ENCODE results near the gene MYRIP.

MYRIP gene

DNA sequence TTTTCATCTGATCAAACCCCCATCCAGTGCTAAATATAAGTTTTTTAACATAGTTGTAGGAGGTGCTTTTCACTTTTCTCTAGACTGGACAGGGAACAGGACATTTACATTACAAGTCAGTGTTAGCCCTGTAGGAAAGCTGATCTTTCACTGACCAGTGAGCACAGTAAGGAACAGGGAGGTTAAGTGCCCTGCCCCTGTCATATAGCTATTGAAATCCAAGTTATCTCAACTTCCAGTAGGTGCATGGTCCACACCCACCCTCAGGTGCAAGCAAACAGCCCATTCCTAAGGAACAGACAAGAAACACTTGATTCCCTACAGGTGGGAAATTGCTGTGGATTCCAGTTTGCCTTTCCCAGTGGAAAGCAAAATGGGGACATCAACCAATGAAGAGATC, 421.0 kb downstream of the MYRIP start:
- no peak overlapping the region for H3K27ac ChIP-seq (ENCODE audit: low read depth, low read length)

DNA sequence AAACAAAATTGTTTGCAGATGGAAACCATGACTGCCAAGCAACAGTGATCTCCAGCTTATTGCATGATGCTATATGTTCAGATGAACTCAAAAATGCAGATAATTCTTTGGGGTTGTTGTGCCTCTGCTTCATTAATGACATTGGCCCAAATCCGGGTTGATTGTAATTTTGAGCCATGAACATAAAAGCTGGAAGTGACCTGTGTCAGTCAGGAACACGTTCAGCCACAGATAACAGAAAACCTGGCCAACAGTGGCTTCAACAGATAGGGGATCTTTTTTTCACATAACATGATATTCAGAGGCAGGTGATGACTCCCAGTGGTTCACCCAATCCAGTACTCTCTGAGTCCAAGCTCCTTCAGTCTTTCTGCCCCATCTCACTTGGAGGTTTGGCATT, 423.2 kb downstream of the MYRIP start:
- Histone ChIP-seq H3K9ac (ENCODE audit: low read length) (no peak overlapping the region), H3K27ac (ENCODE audit: low read depth, low read length) (no peak overlapping the region), H3K36me3 (ENCODE audit: control insufficient read depth, insufficient read depth, low read length) (no peaks in the 10 kb centered on the region), H3K27me3 (ENCODE audit: control insufficient read depth, insufficient read depth, low read length) (no peaks in the 10 kb centered on the region), H3K9me3 (ENCODE audit: control insufficient read depth, insufficient read depth, low read depth, low read length) (no peaks in the 10 kb centered on the region), H3K4me1 (ENCODE audit: control insufficient read depth, insufficient read depth, low read length) (peaks cover 2% of the 10 kb centered on the region; the same call in 1 of the 2 replicates), H3K4me3 (ENCODE audit: low read depth, low read length) (no peak overlapping the region)

More for the DNA sequence above, 421.0 kb downstream of the MYRIP start:
- Histone ChIP-seq H3K9ac (ENCODE audit: low read length) (no peak overlapping the region), H3K4me1 (ENCODE audit: control insufficient read depth, insufficient read depth, low read length) (no peaks in the 10 kb centered on the region), H3K36me3 (ENCODE audit: control insufficient read depth, insufficient read depth, low read length) (no peaks in the 10 kb centered on the region), H3K27me3 (ENCODE audit: control insufficient read depth, insufficient read depth, low read length) (no peaks in the 10 kb centered on the region), H3K9me3 (ENCODE audit: control insufficient read depth, insufficient read depth, low read depth, low read length) (no peaks in the 10 kb centered on the region), H3K4me3 (ENCODE audit: low read depth, low read length) (no peak overlapping the region)

DNA sequence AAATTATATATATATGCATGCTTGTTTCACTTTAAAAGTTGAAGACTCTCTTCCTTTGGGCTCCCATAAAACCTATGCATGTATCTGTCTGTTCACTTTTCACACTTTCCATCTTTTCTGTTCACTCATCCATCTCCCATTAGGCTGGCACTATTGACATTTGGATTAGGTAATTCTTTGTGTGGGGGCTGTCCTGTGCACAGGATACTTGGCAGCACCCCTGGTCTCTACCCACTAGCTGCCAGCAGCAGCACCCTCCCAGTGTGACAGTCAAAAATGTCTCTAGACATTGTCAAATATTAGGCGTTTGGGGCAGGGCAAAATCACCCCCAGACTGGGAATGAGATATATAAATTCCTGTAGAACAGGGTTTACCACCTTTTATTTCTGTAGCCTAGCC, 427.8 kb downstream of the MYRIP start:
- no peak overlapping the region for H3K4me3 ChIP-seq (ENCODE audit: low read depth, low read length)
- H3K27ac ChIP-seq (ENCODE audit: low read depth, low read length) = no peak overlapping the region
- no peaks in the 10 kb centered on the region for H3K27me3 ChIP-seq (ENCODE audit: control insufficient read depth, insufficient read depth, low read length)
- H3K9me3 ChIP-seq (ENCODE audit: control insufficient read depth, insufficient read depth, low read depth, low read length) = no peaks in the 10 kb centered on the region
- H3K9ac ChIP-seq (ENCODE audit: low read length) = no peak overlapping the region
- no peaks in the 10 kb centered on the region for H3K36me3 ChIP-seq (ENCODE audit: control insufficient read depth, insufficient read depth, low read length)
- peaks cover 7% of the 10 kb centered on the region; the same call in 1 of the 2 replicates for H3K4me1 ChIP-seq (ENCODE audit: control insufficient read depth, insufficient read depth, low read length)

DNA sequence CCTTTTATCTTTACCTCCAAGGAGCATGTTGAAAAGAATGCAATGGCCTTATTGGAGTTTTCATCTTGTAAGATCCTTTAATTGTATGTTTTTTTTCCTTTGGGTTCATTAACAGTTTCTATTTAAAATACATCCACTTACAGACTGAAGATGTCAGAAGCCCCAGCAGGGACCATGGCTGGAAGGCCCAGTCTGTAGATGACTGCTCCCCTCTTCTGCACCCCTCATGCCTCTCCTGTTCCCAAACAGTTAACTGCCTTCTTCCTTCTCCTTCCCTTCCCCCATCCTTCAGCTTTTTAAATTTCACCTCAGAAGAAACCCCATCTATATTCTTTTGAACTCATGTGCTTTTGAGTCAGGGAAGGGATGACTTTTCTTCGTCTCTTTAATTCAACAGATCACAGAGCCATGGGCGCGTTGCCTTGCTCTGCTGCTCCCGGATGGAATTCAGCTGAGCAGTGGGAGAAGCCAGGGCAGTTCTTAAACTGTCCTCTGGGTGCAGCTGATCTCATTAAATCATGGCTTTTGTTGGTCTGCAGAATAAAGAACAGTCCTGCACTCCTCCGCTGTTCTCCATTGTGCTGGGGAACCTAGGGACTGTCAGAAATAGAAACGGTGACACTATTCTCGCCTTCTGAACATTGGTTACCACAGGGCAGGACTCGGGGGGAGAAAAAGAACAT, 428.6 kb downstream of the MYRIP start:
- H3K4me3 ChIP-seq (ENCODE audit: low read depth, low read length) = no peak overlapping the region
- no peaks in the 10 kb centered on the region for H3K36me3 ChIP-seq (ENCODE audit: control insufficient read depth, insufficient read depth, low read length)
- H3K9me3 ChIP-seq (ENCODE audit: control insufficient read depth, insufficient read depth, low read depth, low read length) = no peaks in the 10 kb centered on the region
- no peaks in the 10 kb centered on the region for H3K27me3 ChIP-seq (ENCODE audit: control insufficient read depth, insufficient read depth, low read length)
- peaks cover 7% of the 10 kb centered on the region; the same call in 1 of the 2 replicates for H3K4me1 ChIP-seq (ENCODE audit: control insufficient read depth, insufficient read depth, low read length)
- no peak overlapping the region for H3K27ac ChIP-seq (ENCODE audit: low read depth, low read length)
- H3K9ac ChIP-seq (ENCODE audit: low read length) = no peak overlapping the region

DNA sequence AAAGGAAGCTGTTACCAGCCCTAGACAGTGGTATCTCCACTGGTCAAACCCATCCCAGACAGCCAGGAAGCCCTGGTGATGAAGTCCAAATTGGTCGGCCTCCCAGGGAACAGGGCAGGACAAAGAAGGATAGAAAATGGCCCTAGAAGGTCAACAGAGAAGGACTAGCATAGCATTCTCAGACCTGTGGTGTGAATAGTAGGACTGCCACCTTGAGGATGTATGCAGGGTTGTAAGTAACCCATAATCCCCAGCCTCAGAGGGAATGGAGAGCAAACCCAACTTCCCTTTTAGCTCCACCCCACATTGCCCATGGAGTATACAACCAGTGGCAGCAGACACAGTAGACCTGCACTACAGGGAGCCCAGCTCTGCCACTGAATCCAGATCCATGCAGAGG, 431.5 kb downstream of the MYRIP start:
- Histone ChIP-seq H3K9ac (ENCODE audit: low read length) (no peak overlapping the region), H3K9me3 (ENCODE audit: control insufficient read depth, insufficient read depth, low read depth, low read length) (no peaks in the 10 kb centered on the region), H3K4me3 (ENCODE audit: low read depth, low read length) (no peak overlapping the region)

DNA sequence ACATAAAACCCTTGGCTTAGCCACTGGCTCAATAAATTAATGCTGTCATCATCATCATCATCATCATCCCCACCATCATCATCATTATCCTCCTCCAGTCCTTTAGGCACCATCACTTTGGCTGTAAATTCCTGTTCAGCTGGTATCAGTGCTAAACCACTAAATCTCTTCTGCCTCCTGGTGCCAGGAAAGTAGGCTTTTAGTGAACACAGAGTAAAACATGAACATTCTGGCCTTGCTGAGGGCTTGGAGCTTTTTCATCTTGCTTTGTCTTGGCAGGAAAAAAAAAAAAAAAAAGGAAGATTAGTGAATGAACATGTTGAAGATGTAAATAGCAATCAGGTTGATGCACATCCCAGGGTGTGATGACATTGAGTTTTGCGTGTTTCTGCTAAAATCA, 432.8 kb downstream of the MYRIP start:
- peaks cover 7% of the 10 kb centered on the region; the same call in 1 of the 2 replicates for H3K4me1 ChIP-seq (ENCODE audit: control insufficient read depth, insufficient read depth, low read length)
- H3K9ac ChIP-seq (ENCODE audit: low read length) = no peak overlapping the region
- no peak overlapping the region for H3K27ac ChIP-seq (ENCODE audit: low read depth, low read length)
- no peak overlapping the region for H3K4me3 ChIP-seq (ENCODE audit: low read depth, low read length)
- no peaks in the 10 kb centered on the region for H3K36me3 ChIP-seq (ENCODE audit: control insufficient read depth, insufficient read depth, low read length)
- no peaks in the 10 kb centered on the region for H3K27me3 ChIP-seq (ENCODE audit: control insufficient read depth, insufficient read depth, low read length)
- no peaks in the 10 kb centered on the region for H3K9me3 ChIP-seq (ENCODE audit: control insufficient read depth, insufficient read depth, low read depth, low read length)

More for the DNA sequence above, 431.5 kb downstream of the MYRIP start:
- H3K27me3 ChIP-seq (ENCODE audit: control insufficient read depth, insufficient read depth, low read length) = no peaks in the 10 kb centered on the region
- H3K36me3 ChIP-seq (ENCODE audit: control insufficient read depth, insufficient read depth, low read length) = no peaks in the 10 kb centered on the region
- H3K4me1 ChIP-seq (ENCODE audit: control insufficient read depth, insufficient read depth, low read length) = peaks cover 7% of the 10 kb centered on the region; the same call in 1 of the 2 replicates
- no peak overlapping the region for H3K27ac ChIP-seq (ENCODE audit: low read depth, low read length)

DNA sequence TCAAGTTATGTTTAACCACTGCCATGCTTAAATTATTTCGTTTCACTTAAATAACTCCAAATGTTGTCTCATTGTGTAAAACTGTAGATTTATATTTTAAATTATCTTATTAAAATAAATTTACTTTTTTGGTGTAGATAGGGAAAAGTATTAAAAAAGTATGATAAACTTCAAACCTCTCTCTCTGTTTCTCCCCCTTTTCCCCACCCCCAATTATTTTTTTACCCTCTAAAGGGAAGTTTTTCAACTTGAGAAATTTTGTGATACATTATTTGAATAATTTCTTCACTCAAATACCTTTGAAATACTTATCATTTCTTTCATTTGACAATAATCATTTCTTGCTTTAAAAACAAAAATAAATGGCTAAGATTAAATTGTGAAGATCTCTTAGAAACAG, 433.2 kb downstream of the MYRIP start:
- Histone ChIP-seq H3K27ac (ENCODE audit: low read depth, low read length) (no peak overlapping the region), H3K9ac (ENCODE audit: low read length) (no peak overlapping the region), H3K4me1 (ENCODE audit: control insufficient read depth, insufficient read depth, low read length) (peaks cover 5% of the 10 kb centered on the region; the same call in 1 of the 2 replicates), H3K27me3 (ENCODE audit: control insufficient read depth, insufficient read depth, low read length) (no peaks in the 10 kb centered on the region), H3K9me3 (ENCODE audit: control insufficient read depth, insufficient read depth, low read depth, low read length) (no peaks in the 10 kb centered on the region), H3K36me3 (ENCODE audit: control insufficient read depth, insufficient read depth, low read length) (no peaks in the 10 kb centered on the region), H3K4me3 (ENCODE audit: low read depth, low read length) (no peak overlapping the region)

DNA sequence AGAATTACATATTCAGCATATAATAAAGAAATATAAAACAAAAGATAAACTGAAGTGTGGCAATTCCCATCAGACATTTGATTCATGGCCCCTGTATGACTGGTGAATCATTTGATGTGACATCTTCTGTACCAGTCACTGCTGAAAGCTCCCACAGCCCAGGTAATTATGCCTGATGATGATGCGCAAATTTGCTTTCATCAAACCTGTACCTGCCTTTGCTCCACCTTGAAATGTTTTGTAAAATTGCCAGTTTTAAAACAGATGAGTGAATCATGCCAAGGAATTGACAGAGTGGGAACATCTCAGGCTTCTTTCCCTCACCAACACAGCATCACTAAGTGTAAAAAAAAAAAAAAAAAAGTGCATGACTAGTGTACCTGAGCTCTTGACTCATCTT, 433.6 kb downstream of the MYRIP start:
- Histone ChIP-seq H3K27me3 (ENCODE audit: control insufficient read depth, insufficient read depth, low read length) (no peaks in the 10 kb centered on the region), H3K4me1 (ENCODE audit: control insufficient read depth, insufficient read depth, low read length) (peaks cover under 1% of the 10 kb centered on the region; the same call in 1 of the 2 replicates), H3K9ac (ENCODE audit: low read length) (no peak overlapping the region), H3K27ac (ENCODE audit: low read depth, low read length) (no peak overlapping the region), H3K36me3 (ENCODE audit: control insufficient read depth, insufficient read depth, low read length) (no peaks in the 10 kb centered on the region), H3K4me3 (ENCODE audit: low read depth, low read length) (no peak overlapping the region), H3K9me3 (ENCODE audit: control insufficient read depth, insufficient read depth, low read depth, low read length) (no peaks in the 10 kb centered on the region)

DNA sequence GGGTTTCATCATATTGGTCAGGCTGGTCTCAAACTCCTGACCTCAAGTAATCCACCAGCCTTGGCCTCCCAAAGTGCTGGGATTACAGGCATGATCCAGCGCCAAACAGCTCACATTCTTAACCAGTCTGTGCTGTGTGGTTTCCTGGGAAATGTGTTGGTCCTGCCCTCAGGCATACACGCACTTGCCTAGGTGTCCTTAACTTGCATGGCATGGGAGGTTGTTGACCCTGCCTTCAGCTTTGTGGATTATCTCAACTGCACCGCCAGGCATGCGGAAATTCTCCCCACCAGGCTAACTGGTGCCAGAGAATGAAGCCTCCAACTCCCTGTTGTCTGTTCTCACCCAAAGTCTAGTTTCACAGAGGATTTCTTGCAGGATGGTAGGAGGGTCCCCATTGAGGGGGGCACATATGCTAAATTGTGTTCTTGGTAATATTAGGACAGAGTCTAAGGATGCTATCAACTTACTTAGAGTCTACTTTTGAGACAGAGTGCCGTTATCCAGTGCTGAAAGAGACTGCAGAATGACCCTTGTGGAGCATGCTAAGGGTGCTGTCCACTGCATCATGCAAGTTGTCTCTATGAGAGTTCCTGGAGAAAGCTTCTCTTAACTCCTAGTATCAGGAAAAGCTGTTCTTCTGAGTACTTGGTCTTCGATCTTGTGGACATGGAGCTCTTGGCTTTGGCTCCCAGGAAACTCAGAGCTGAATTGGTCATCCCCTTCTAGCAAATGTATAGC, 438.5 kb downstream of the MYRIP start:
- H3K4me1 ChIP-seq (ENCODE audit: control insufficient read depth, insufficient read depth, low read length) = no peaks in the 10 kb centered on the region
- no peaks in the 10 kb centered on the region for H3K27me3 ChIP-seq (ENCODE audit: control insufficient read depth, insufficient read depth, low read length)
- no peak overlapping the region for H3K27ac ChIP-seq (ENCODE audit: low read depth, low read length)
- H3K4me3 ChIP-seq (ENCODE audit: low read depth, low read length) = no peak overlapping the region
- no peaks in the 10 kb centered on the region for H3K9me3 ChIP-seq (ENCODE audit: control insufficient read depth, insufficient read depth, low read depth, low read length)
- H3K9ac ChIP-seq (ENCODE audit: low read length) = no peak overlapping the region
- H3K36me3 ChIP-seq (ENCODE audit: control insufficient read depth, insufficient read depth, low read length) = no peaks in the 10 kb centered on the region

DNA sequence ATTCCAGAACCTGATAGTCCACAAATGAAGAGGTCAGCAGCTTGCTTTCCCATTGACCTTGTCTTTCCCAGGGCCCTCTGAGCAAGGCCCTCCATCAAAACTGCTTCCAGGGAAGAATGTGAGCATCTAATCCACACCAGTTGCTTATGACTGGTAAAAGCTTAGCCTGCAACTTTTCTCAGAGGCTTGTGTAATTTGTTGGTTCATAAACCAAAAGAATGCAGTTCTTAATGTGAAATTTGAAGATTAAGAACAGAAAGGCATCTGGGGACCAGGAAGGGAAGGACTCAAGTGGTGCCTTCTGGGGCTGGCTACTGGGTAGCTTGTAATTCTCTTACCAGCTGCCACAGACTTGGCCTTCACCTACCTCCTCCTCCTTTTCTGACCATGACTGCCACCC, 439.2 kb downstream of the MYRIP start:
- Histone ChIP-seq H3K9ac (ENCODE audit: low read length) (no peak overlapping the region), H3K9me3 (ENCODE audit: control insufficient read depth, insufficient read depth, low read depth, low read length) (no peaks in the 10 kb centered on the region), H3K27me3 (ENCODE audit: control insufficient read depth, insufficient read depth, low read length) (no peaks in the 10 kb centered on the region), H3K4me1 (ENCODE audit: control insufficient read depth, insufficient read depth, low read length) (no peaks in the 10 kb centered on the region), H3K36me3 (ENCODE audit: control insufficient read depth, insufficient read depth, low read length) (no peaks in the 10 kb centered on the region), H3K4me3 (ENCODE audit: low read depth, low read length) (no peak overlapping the region), H3K27ac (ENCODE audit: low read depth, low read length) (no peak overlapping the region)

DNA sequence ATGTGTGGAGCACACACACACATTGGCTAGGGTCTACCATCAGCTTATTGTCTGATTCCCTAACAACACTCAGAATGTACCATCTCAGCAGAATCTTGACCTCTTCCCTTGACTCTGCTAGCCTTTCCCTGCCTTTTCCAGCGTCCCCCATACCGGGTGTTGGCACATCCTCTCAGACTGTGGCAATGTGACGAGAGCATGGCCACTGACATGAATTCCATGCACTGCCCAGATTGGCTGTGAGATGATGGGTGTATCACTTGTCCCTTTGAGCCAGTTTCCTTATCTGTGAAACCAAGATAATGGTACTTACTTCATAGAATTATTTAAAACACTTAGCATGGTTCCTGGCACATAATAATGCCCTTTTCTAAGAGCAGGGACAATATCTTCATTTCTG, 439.8 kb downstream of the MYRIP start:
- Histone ChIP-seq H3K9ac (ENCODE audit: low read length) (no peak overlapping the region), H3K4me3 (ENCODE audit: low read depth, low read length) (no peak overlapping the region), H3K27ac (ENCODE audit: low read depth, low read length) (no peak overlapping the region), H3K36me3 (ENCODE audit: control insufficient read depth, insufficient read depth, low read length) (no peaks in the 10 kb centered on the region), H3K9me3 (ENCODE audit: control insufficient read depth, insufficient read depth, low read depth, low read length) (no peaks in the 10 kb centered on the region), H3K4me1 (ENCODE audit: control insufficient read depth, insufficient read depth, low read length) (no peaks in the 10 kb centered on the region), H3K27me3 (ENCODE audit: control insufficient read depth, insufficient read depth, low read length) (no peaks in the 10 kb centered on the region)

All from HUES6 (cell line).